ENCODE measurements around the gene ATP8B3. TPM values are rescaled to one million over a fixed set of nuclear protein-coding genes. Genes with fewer than 3 reads are reported as not detected.

Gene ATP8B3
- total RNA-seq, 1 experiment from 2014 or later, result 9.6 TPM

GRCh38 chr19:1734321-1734966 is 77.6 kb downstream of the ATP8B3 start:
- WGBS (ENCODE audit: extremely low coverage, insufficient read length, low lambda C conversion rate), result no CpG with 5 or more reads among the region's 28 CpGs
- Histone ChIP-seq H3K27me3 (ENCODE audit: insufficient read depth, low read length) (no peaks in the 10 kb centered on the region), H3K9me3 (ENCODE audit: control insufficient read depth, low read depth, low read length) (no peaks in the 10 kb centered on the region), H3K79me2 (ENCODE audit: insufficient read depth, low read length) (no peaks in the 10 kb centered on the region), H2BK20ac (ENCODE audit: low read depth, low read length, poor library complexity, severe bottlenecking) (no peak overlapping the region), H2BK15ac (ENCODE audit: low read depth, low read length) (no peak overlapping the region), H3T11ph (ENCODE audit: low read length) (no peak overlapping the region), H3K9ac (ENCODE audit: extremely low read depth, insufficient read length, low read length) (no peak overlapping the region), H2BK12ac (ENCODE audit: insufficient read length, low read depth, low read length) (no peak overlapping the region), H3K4me2 (ENCODE audit: insufficient read depth, insufficient read length, low read length) (no peak overlapping the region), H3K4me1 (ENCODE audit: insufficient read depth, low read length) (no peaks in the 10 kb centered on the region), H2AFZ (ENCODE audit: low read length) (no peak overlapping the region), H3K23me2 (ENCODE audit: insufficient read length, low read depth, low read length, poor library complexity, severe bottlenecking) (peaks cover 3% of the 10 kb centered on the region), H2BK120ac (ENCODE audit: low read depth, low read length, poor library complexity, severe bottlenecking) (no peak overlapping the region), H2BK5ac (ENCODE audit: insufficient read length, low read length) (no peak overlapping the region), H3K14ac (ENCODE audit: insufficient read depth, low read length) (no peak overlapping the region; the same call in 1 of the 2 replicates), H3K56ac (ENCODE audit: insufficient read length, low read depth, low read length) (no peak overlapping the region), H4K8ac (replicated peaks; ENCODE audit: insufficient read length, low read depth, low read length) (no peak overlapping the region), H3K23ac (ENCODE audit: insufficient read length, low read depth, low read length) (no peak overlapping the region), H4K20me1 (ENCODE audit: control insufficient read depth, insufficient read depth, insufficient read length) (no peaks in the 10 kb centered on the region), H3K79me1 (ENCODE audit: insufficient read depth, low read depth, low read length, poor library complexity, severe bottlenecking) (no peaks in the 10 kb centered on the region), H3K27ac (ENCODE audit: insufficient read length, low read depth, low read length) (no peak overlapping the region), H3K4ac (ENCODE audit: low read depth, low read length) (no peak overlapping the region), H3K18ac (ENCODE audit: insufficient read length, low read depth, low read length) (no peak overlapping the region), H2AK5ac (ENCODE audit: insufficient read length, low read length) (no peak overlapping the region), H4K5ac (ENCODE audit: insufficient read length, low read depth, low read length) (no peak overlapping the region), H4K91ac (ENCODE audit: insufficient read length, low read depth, low read length) (no peak overlapping the region)
- Mint-ChIP-seq H3K27ac (no peak overlapping the region), H3K4me1 (peaks cover 0 to 10% of the 10 kb centered on the region in 2 experiments; a peak in 2 of 4 replicates), H3K36me3 (ENCODE audit: insufficient read depth in 1 of 3, low read depth in 3 of 3) (no peaks in the 10 kb centered on the region), H3K27me3 (ENCODE audit: low read depth) (peaks cover 97% of the 10 kb centered on the region), H3K9me3 (no peaks in the 10 kb centered on the region; a peak in 1 of 5 replicates), H3K4me3 (no peak overlapping the region; a peak in 1 of 5 replicates)
- DNase-seq, result peak; percentile 30
- no peak for TF ChIP-seq CTCF (conservative IDR thresholded peaks at IDR 0.05)

Small RNA genes within 50 kb of the gene (microRNA-seq; reads per million reads assigned to microRNA genes)
- gene MIR1909 (ENCODE audit: borderline microRNAs expressed), result 1.3 reads per million, percentile 7 among the genes with 10 or more reads in this experiment

Other genes starting within 250 kb of the ATP8B3 start
- gene MEX3D, start 244.0 kb downstream of the ATP8B3 start, total RNA-seq (2021), result 70.4 and 75.9 TPM in 2 replicates
- 126 and 128 TPM in 2 replicates for gene MBD3, start 219.4 kb downstream of the ATP8B3 start, total RNA-seq (2021)
- gene UQCR11, start 206.8 kb downstream of the ATP8B3 start, total RNA-seq (2021), result 166 and 174 TPM in 2 replicates
- 304 TPM in 2 replicates for gene TCF3, start 159.7 kb downstream of the ATP8B3 start, total RNA-seq (2021)
- gene ONECUT3, start 58.8 kb downstream of the ATP8B3 start, total RNA-seq (2021), result 0.04 and 0.07 TPM in 2 replicates
- 45.6 and 56.8 TPM in 2 replicates for gene REXO1, start 36.2 kb upstream of the ATP8B3 start, total RNA-seq (2021)
- 66.5 and 66.8 TPM in 2 replicates for gene KLF16, start 51.3 kb upstream of the ATP8B3 start, total RNA-seq (2021)
- 47.5 and 50.3 TPM in 2 replicates for gene ABHD17A, start 73.2 kb upstream of the ATP8B3 start, total RNA-seq (2021)
- 12.2 and 12.9 TPM in 2 replicates for gene ADAT3, start 93.1 kb upstream of the ATP8B3 start, total RNA-seq (2021)
- gene SCAMP4, start 93.1 kb upstream of the ATP8B3 start, total RNA-seq (2021), result 65.0 and 69.0 TPM in 2 replicates
- 96.6 and 100.0 TPM in 2 replicates for gene CSNK1G2, start 128.9 kb upstream of the ATP8B3 start, total RNA-seq (2021)
- gene BTBD2, start 203.4 kb upstream of the ATP8B3 start, total RNA-seq (2021), result 110 and 113 TPM in 2 replicates
- gene MKNK2, start 239.0 kb upstream of the ATP8B3 start, total RNA-seq (2021), result 153 and 154 TPM in 2 replicates

Measured in H9 (cell line).